Measurements from ENCODE around the gene CFAP65.
A peak's percentile ranks its signal among the peaks of the same experiment; 100 is the strongest.

CFAP65 gene

DNA sequence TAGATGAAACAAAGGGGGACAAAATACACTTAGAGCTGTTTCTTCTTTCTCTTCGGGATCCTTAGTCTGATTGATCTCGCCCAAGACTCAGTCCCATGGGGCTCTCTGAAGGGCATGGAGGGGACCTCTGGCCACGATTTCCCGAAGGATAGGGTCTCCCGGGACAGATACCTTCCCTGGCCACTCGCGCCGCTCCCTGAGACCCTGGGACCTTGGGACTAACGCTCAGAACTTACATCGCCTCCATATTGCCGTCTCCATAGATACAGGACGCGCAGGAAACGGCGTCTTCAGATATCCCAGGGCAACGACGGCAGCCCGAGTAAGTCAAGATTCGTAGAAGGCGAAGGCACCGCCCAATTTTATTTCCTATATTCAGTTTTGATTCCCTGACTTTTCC lies at the start of gene CFAP65:
Gene CFAP65 (minus strand): TSS at position 265 of the 400 bp plus-strand sequence. CDS start 2,468 bp downstream, outside the sequence.
- peak; percentile 40 for DNase-seq

DNA sequence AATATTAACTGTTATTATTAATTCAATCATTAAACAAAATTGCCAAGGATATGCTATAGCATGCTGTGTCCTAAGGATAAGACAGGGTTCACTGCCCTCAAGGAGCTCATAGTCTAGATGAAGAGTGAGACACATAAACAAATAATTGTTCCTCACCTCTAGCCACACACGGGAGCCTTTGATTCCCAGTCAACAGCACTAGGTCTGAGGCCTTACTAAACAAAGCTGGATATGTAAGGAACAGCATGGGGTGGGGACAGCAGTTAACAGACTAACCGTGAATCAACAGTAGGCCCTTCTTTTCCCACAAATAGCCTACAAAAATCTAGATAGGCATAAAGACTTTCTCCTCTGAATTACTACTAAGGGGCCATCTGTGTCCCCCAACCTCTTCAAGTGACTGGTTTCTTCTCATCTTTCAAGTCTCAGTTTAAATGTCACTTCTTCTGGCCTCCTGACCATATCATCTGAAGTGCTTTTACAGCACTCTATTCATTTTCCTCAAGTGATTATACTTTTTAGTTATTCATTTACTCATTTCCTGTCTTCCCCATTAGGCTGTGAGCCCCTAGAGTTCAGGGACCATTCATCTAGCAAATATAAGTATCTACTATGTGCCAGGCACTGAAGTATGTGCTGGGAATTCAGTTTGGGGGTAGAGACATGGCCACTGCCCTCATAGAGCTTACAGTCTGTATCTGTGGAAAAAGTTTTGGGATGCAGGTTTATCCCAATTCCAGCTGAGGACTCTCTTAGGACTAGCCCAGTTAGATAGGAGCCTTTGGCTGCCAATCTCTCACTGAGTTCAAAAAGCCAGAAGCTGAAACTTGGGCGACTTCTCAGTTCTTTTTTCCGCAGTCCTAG lies 49.4 kb upstream of the CFAP65 start:
- DNase-seq, result no peak

- DNase-seq, result no peak
These were observed 48.0 kb upstream of the CFAP65 start for GRCh38 chr2:219089330-219089729.

DNA sequence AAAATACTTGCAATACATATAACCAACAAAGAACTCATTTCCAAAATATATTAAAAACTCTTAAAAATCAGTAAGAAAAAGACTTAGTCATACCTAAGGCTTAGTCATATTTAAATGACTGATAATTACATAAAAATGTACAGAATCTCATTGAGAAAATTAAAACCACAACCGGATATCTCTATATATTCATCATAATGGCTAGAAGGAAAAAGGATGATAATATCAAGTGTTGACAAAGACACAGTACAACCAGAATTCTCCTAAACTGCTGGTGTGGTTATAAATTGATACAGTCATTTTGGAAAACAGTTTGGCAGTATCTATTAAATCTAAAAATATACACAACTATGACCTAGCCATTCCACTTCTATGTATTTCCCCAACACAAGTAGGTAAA lies 46.5 kb upstream of the CFAP65 start:
- no peak for DNase-seq

GRCh38 chr2:219087361-219087760 lies 46.0 kb upstream of the CFAP65 start:
- DNase-seq, result no peak

DNA sequence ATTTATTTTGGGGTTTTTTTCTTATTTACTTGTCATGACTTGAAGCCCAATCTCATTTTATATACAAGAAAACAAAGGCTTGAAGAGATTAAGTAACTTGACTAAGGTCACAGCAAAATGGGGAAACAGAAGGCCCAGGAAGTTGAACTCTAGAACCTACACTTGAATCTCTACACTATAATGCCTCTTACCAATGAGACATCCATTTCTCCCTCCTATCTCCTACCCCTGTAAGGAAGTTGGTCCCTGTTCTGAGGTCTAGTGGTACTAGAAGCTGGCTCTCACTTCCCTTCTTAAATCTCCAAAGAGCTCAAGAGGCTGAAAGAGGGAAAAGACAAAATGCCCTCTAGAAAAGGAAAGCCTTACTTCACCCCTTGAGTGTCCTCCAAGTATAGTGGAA lies 44.9 kb upstream of the CFAP65 start:
- no peak for DNase-seq

DNA sequence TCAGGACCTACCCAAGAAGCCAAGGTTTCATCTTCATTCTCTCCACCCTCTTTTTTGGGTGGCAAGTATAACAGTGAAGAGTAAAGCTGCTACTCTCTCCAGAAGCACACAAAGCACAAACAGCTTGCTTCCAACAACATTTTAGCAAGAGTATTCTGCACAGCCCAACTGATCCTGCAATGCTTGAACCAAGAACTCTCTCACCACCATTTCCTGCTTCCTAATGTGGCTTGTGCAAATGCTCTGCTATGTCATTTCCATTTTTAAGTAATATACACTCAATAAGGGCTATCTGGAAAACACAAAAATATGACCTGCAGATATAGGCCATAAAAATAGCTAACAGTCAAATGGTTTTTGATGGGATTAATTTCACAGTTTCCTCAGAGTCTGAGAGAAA lies 43.5 kb upstream of the CFAP65 start:
- DNase-seq, result no peak

GRCh38 chr2:219082332-219082958 lies 41.1 kb upstream of the CFAP65 start:
- no peak for DNase-seq

DNA sequence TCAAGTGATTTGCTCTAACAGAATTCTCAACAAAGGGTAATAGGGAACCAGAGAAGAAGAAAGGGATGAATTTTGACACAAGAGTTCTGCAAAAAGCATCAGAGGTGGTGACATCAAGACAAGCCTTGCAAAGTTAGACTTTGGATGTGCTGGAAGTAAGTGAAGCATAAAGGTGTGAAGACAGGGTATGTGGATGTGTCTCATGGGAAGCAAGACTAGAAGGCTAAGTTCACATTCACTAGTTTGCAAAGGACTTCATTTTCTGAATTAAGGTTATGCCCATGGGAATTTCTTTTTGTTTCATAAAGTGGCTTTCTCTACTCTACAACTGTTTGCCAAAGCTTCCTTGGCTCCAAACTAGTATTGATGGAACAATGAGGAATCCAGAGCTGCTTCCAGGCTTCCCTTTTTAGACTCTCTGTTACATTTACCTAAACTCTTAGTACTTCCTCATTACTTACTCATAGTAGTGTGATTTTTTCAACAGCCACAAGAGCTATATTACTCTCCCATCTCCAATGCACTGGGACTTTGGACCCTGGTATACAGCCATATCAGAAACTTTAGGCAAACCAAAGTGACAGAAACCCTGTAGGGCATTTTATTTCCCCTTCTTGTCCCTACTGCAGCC lies 40.5 kb upstream of the CFAP65 start:
- no peak for DNase-seq

- DNase-seq, result no peak
These were observed 39.8 kb upstream of the CFAP65 start for GRCh38 chr2:219081096-219081495.

DNA sequence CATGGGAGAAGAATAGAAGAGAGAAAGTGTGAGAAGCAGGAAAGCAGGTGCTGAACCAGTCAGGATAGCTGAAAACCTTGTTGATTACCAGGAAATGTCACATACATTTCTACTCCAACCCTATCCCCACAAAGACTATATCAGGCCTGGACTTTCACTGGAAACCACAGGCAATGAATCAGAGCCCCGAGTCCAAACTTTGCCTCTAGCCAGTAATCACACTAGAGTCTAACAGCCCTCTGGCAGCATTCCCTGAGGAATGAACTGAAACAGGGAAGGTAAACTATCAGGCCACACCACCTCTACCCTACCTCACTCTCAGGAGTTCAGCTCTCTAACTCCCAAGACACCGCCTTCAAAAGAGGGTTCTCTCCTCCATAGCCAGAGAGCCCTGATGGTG lies 38.1 kb upstream of the CFAP65 start:
- no peak for DNase-seq

DNA sequence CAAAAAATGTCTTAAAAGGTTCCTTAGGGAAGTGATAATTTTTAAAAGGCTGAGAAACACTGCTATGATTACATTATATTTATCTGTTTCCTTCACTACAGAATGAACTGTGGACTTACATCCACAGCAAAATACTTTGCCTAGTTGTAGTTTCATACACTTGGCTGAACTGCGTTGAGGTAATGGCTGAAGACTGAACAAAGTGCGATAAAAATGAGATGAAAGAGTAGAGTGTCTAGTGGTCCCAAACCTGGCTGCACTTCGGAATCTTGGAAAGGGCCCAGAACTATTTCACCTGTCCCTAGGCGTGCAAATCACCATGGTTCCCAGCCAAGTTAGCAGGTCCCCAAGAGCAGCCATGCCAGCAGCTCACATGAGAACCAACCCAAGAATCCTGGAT lies 37.6 kb upstream of the CFAP65 start:
- DNase-seq, result no peak

GRCh38 chr2:219078126-219078525 lies 36.8 kb upstream of the CFAP65 start:
- DNase-seq, result no peak

DNA sequence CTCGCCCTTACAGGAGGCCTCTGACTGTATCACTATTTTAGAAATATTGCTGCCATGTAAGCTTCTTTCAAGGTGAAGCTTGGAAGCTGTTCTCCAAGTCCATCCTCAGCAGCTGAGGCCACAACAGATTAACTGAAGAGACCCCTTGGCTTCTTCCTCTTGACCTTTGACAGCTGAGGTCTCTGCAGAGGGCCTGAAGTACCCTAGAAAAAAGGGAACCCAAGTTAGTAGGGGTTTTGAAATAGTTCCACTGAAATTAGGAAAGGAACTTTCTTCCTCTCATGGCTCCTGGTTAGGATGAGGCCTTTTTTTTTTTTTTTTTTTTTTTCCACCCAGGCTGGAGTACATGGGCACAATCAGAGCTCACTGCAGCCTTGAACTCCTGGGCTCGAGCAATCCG lies 34.9 kb upstream of the CFAP65 start:
- no peak for DNase-seq

- no peak for DNase-seq
These were observed 32.3 kb upstream of the CFAP65 start for GRCh38 chr2:219073413-219074129.

GRCh38 chr2:219072741-219073250 lies 31.5 kb upstream of the CFAP65 start:
- no peak for DNase-seq

GRCh38 chr2:219071131-219071816 lies 30.0 kb upstream of the CFAP65 start:
- DNase-seq, result no peak

DNA sequence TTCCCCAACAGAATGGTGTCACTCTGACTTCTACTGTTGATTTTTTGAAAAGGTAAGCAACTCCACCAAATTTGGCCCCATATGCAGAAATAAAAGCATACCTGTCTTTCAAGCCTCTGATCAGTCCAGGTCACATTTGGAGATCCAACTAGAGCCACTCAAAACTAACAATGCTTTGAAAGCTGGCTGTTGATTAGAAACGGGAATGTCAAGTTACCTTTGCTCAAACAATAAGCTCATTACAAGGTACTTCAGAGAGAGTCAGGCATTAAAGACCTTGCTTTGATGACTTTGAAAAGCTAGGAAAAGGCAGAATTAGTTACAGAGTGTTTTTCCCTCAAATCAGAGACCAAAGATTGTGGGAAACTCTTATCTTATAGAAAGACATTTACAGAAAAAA lies 24.2 kb upstream of the CFAP65 start:
- DNase-seq, result no peak

DNA sequence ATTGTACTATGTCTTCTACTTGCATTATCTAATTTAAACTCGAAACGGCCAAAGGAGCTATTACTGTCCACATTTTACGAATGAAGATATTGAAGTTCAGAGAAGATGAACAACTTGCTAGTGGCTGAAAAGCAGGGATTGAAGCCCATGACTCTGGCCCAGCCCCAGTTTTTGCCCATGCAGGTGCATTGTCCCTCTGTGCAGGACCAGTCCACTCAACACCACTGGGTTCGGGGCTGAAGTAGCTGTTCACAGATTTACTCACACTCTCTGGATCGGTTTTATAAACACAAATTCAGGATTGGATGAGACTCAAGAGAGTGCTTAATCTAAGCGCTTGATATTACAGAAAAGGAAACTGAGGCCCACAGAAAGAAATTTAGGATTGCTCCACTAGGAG lies 20.8 kb upstream of the CFAP65 start:
- no peak for DNase-seq

- no peak for DNase-seq
These were observed 19.8 kb upstream of the CFAP65 start, which contains the start of gene IHH for GRCh38 chr2:219060821-219061791. TSS of gene IHH (minus strand) at chr2:219060921. CDS start at chr2:219060467, 454 bp downstream.
